GM12873 (cell line): Measurements from ENCODE around the gene RAB3C.

Source experiments
- TF ChIP-seq, protein P1 (sequence below): IDR thresholded peaks from 2 replicates; pipeline ENCODE4 v1.5.1; 2012; ENCODE audit warnings: low read depth, mild to moderate bottlenecking, moderate library complexity, low read length, control low read depth; ENCODE audit not compliant: insufficient read depth; ENCODE audit errors: missing control alignments

RAB3C gene

DNA sequence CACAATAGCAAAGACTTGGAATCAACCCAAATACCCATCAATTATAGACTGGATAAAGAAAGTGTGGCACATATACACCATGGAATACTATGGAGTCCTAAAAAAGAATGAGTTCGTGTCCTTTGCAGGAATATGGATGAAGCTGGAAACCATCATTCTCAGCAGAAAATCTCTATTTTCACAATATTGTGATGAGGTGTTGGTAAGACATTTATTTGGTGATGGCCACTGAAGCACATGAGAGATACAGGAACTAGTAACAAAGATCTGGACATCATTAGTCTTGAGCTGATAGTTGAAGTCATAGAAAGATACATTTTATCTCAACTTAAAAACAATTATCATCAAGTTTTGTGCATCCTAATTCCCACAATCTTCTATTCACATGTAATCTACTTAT, 70.6 kb downstream of the RAB3C start:
- TF ChIP-seq, protein P1, sequence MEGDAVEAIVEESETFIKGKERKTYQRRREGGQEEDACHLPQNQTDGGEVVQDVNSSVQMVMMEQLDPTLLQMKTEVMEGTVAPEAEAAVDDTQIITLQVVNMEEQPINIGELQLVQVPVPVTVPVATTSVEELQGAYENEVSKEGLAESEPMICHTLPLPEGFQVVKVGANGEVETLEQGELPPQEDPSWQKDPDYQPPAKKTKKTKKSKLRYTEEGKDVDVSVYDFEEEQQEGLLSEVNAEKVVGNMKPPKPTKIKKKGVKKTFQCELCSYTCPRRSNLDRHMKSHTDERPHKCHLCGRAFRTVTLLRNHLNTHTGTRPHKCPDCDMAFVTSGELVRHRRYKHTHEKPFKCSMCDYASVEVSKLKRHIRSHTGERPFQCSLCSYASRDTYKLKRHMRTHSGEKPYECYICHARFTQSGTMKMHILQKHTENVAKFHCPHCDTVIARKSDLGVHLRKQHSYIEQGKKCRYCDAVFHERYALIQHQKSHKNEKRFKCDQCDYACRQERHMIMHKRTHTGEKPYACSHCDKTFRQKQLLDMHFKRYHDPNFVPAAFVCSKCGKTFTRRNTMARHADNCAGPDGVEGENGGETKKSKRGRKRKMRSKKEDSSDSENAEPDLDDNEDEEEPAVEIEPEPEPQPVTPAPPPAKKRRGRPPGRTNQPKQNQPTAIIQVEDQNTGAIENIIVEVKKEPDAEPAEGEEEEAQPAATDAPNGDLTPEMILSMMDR, result no peak

DNA sequence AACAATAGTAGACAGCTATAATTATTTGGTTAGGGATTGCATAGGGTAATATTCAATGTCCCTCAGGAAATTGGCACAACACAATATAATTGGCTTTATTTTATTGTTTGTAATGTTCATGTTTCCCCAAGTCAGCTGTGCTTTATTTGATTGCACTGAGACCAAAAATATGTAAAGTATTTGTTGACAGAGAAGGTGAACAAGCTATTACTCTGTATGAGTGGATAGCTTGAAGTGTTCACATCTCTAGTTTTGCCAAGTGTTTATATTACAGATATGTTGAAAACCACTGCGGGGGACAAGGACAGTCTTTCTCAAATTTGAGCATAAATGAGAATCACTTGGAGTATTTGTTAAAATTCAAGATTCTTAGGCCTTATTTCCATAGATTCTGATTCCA, 83.3 kb downstream of the RAB3C start:
- TF ChIP-seq, protein P1, result no peak

DNA sequence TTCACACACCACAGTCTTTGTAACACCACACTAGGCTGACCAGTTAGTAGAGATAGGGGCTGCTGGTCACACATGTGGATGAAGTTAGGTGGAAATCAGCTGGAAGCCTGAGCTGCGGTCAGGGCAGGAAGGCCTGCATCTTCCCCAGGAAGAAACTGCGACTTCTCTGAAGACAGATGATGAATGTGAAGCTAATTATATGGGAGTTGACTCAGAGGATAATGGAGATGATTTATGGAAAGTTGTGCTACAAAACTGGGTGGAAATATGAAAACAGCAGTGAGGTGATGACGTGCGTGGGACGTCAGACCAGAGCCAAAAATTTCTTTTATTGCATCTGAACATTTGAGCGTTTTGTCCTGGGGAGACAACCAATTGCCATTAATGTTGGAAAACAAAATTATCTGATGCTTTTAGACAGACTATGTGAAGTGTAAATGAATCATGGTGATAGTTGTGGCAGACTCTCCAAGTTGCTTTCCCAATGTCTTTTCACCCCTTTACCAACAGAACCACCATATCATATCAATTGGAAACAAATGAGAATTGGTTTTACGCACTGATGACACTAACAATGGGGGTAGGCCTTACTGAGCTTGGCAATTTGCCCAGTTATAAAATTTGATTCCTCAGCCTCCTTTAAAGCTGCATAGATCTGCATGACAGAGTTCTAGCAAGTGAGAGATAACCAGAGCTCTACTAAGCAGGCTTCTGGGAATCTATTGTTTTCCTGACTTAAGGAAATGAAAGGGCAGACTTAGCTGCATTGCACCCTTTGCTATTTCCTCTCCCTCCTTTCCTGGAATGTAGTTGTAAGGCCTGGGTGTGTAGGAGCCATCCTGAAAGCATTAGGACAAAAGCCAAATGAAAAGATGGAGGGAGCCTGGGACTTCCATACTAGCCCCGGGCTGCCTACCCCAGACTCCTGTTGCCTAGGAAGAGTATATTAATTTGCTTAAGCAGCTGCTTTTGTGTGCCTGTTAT, 84.0 kb downstream of the RAB3C start:
- TF ChIP-seq, protein P1, result no peak

DNA sequence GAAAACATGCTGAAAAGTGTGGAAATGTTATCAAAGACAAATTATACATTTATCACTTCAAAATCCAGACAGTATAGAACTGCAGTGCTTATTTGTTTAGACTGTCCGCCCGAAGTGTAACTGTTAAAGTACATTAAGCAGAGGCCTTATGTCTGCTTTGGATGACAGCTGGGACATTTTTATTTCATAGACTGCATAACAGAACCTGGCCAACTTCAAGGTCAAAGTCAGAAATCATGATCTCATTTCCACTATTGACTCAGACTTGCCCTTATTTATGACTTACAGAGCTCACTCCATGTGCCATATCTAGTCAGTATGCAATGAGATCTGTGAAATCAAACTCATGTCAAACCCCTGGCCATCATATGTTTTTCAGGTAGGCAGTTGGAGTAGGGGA, 87.7 kb downstream of the RAB3C start:
- TF ChIP-seq, protein P1, result no peak

DNA sequence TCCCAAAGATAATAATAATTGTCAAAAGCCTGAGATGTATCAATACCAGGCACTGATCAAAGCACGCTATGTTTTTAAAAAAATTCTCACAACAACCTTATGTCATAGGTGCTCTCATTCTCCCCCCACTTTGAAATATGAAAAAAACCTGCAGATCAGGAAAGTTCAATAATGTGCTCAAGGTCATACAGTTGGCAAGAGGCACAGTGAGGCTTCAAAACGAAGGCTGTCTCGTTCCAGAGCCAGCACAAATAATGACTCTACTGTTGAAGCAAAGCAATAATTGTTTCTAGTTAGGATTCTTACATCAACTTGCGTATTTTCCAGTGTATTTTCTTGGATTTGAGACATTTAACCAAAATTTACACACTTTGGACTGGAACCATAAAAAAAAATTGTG, 88.3 kb downstream of the RAB3C start:
- TF ChIP-seq, protein P1, result no peak

DNA sequence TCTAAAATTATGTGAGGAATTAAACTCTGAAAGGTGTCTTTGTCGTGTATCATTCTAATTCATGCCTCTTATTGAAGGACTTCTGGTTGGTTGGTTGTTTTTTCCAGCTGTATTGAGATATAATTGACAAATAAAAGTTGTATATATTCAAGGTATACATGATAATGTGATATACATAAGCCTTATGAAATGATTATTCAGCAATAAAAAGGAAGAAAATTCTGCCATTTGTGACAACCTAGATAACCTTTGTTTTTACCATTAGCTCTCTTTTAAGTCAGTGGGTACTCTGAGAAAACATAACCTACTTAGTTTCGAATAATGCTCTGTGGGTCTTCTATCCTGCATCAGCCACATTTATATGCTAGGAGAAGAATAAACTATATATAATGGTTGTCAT, 89.6 kb downstream of the RAB3C start:
- TF ChIP-seq, protein P1, result no peak

DNA sequence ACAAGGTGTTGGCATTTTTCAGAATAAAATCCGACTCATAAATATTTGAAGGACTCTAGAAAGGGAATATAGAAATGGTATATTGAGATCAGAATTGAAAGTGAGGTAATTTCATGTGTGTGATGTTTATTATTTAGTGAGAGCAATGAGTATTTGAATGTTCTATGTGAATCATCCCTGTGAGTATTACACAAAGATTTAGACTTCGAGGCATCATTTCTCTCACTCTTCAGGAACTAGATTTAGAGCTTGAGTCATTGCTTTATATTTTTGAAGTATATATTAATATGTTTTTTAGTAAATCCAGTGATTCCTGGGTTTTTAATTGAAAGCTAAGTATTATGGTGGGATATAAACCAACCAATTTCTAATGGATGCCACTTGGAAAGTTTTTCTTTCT, 91.2 kb downstream of the RAB3C start:
- TF ChIP-seq, protein P1, result no peak
